K562 (cell line): ENCODE data around the gene MAL. TPM values are rescaled to one million over a fixed set of nuclear protein-coding genes. Genes with fewer than 3 reads are reported as not detected.

Source experiments
- BRCA1 ChIP-seq, 2 experiments: fragments of 450-650 bp in 1 of 2; sonication (generic) in 1 of 2; formaldehyde crosslinking in 1 of 2; IDR thresholded peaks; 2 replicates each; pipeline versions ENCODE4 v1.5.0 to v1.6.1; 2017 to 2020; ENCODE audit warnings: mild to moderate bottlenecking in 1 of 2, missing genetic modification reagents in 1 of 2
- FOXJ3 ChIP-seq: sonication (generic); formaldehyde crosslinking; IDR thresholded peaks from 2 replicates; pipeline ENCODE4 v1.4.0; 2020; ENCODE audit warnings: mild to moderate bottlenecking, missing genetic modification reagents
- KLF6 ChIP-seq: fragments of 250-450 bp; sonication (Bioruptor Pico); IDR thresholded peaks from 2 replicates; pipeline ENCODE4 v1.4.0; 2020; ENCODE audit warnings: mild to moderate bottlenecking, moderate library complexity, borderline replicate concordance
- POU5F1 ChIP-seq: fragments of 150-350 bp; IDR thresholded peaks from 2 replicates; pipeline ENCODE4 v1.6.1; 2014; ENCODE audit warnings: borderline replicate concordance, low read length, low read depth, mild to moderate bottlenecking; ENCODE audit not compliant: partially characterized antibody
- RUNX1 ChIP-seq: sonication (generic); IDR thresholded peaks from 2 replicates; pipeline ENCODE4 v1.6.1; 2016; ENCODE audit warnings: antibody characterized with exemption, low read depth
- TAL1 ChIP-seq: fragments of 450-650 bp; IDR thresholded peaks from 2 replicates; pipeline ENCODE4 v1.6.1; 2016; ENCODE audit warnings: mild to moderate bottlenecking
- TCF15 ChIP-seq: fragments of 250-450 bp; sonication (Bioruptor Pico); IDR thresholded peaks from 2 replicates; pipeline ENCODE4 v1.8.0; 2022; ENCODE audit warnings: moderate library complexity, mild to moderate bottlenecking, inconsistent platforms
- THAP12 ChIP-seq: fragments of 250-450 bp; sonication (Bioruptor Pico); IDR thresholded peaks from 2 replicates; pipeline ENCODE4 v1.9.0; 2021; ENCODE audit warnings: mild to moderate bottlenecking, inconsistent platforms
- TOE1 ChIP-seq, 2 experiments: fragments of 450-650 bp in 1 of 2; sonication (generic) in 1 of 2; formaldehyde crosslinking in 1 of 2; IDR thresholded peaks; 2 replicates each; pipeline versions ENCODE4 v1.7.1 to v1.8.0; 2016 to 2022; ENCODE audit warnings: borderline replicate concordance in 2 of 2, mild to moderate bottlenecking in 2 of 2, antibody characterized with exemption in 1 of 2, inconsistent platforms in 1 of 2, low read depth in 1 of 2, missing genetic modification reagents in 1 of 2, moderate library complexity in 1 of 2
- polyA plus RNA-seq, 8 experiments: library from polyadenylated mRNA; depleted of rRNA in 4 of 8; stranded (reverse) in 5 of 8; unstranded in 3 of 8; fragments of >200 nt; fragmentation: Nextera tagmentation in 2 of 8; fragmentation: Illumina TruSeq in 1 of 8; extraction: Ambion mirVana in 2 of 8; extraction: Trizol in 1 of 8; gene quantifications; 2 replicates each; pipeline versions ENCODE4 v1.2.1 to v1.2.3, GENCODE V29; 2011 to 2014; ENCODE audit warnings: inconsistent platforms in 1 of 8, missing spikeins in 1 of 8
- total RNA-seq, 7 experiments: library from RNA; depleted of rRNA in 6 of 7; stranded (reverse); fragments of >200 nt in 6 of 7; fragmentation: Illumina TruSeq in 2 of 7; extraction: Trizol in 2 of 7; gene quantifications; 2 replicates each; pipeline versions ENCODE4 v1.2.1 to v1.2.3, GENCODE V29; 2011 to 2021; ENCODE audit warnings: low replicate concordance in 1 of 7
- TF ChIP-seq, protein P1 (sequence below), 2 experiments: fragments of 450-650 bp; IDR thresholded peaks; 2 replicates each; pipeline ENCODE4 v1.6.1; 2018; ENCODE audit warnings: mild to moderate bottlenecking in 2 of 2, low read depth in 1 of 2; ENCODE audit not compliant: partially characterized antibody in 2 of 2

Gene MAL
- total and polyA plus RNA-seq, 9 of the 15 experiments (the other 6 are each of a cell fraction or from before 2014, with no cell fraction given), result not detected

GRCh38 chr2:95053543-95053942 is 28.0 kb downstream of the MAL start (continued):
- TF ChIP-seq TOE1 (IDR thresholded peaks at IDR 0.05; ENCODE audit: borderline replicate concordance) (no peak), TOE1 (CRISPR knock-in tag; IDR thresholded peaks at IDR 0.05; ENCODE audit: borderline replicate concordance, low read depth) (no peak), POU5F1 (no peak), RUNX1 (no peak), KLF6 (CRISPR knock-in tag) (no peak), TCF15 (CRISPR knock-in tag) (no peak), TAL1 (no peak), THAP12 (CRISPR knock-in tag) (no peak), BRCA1 (IDR thresholded peaks at IDR 0.05) (no peak), BRCA1 (CRISPR knock-in tag; IDR thresholded peaks at IDR 0.05) (no peak), FOXJ3 (no peak)
- TF ChIP-seq, protein P1, sequence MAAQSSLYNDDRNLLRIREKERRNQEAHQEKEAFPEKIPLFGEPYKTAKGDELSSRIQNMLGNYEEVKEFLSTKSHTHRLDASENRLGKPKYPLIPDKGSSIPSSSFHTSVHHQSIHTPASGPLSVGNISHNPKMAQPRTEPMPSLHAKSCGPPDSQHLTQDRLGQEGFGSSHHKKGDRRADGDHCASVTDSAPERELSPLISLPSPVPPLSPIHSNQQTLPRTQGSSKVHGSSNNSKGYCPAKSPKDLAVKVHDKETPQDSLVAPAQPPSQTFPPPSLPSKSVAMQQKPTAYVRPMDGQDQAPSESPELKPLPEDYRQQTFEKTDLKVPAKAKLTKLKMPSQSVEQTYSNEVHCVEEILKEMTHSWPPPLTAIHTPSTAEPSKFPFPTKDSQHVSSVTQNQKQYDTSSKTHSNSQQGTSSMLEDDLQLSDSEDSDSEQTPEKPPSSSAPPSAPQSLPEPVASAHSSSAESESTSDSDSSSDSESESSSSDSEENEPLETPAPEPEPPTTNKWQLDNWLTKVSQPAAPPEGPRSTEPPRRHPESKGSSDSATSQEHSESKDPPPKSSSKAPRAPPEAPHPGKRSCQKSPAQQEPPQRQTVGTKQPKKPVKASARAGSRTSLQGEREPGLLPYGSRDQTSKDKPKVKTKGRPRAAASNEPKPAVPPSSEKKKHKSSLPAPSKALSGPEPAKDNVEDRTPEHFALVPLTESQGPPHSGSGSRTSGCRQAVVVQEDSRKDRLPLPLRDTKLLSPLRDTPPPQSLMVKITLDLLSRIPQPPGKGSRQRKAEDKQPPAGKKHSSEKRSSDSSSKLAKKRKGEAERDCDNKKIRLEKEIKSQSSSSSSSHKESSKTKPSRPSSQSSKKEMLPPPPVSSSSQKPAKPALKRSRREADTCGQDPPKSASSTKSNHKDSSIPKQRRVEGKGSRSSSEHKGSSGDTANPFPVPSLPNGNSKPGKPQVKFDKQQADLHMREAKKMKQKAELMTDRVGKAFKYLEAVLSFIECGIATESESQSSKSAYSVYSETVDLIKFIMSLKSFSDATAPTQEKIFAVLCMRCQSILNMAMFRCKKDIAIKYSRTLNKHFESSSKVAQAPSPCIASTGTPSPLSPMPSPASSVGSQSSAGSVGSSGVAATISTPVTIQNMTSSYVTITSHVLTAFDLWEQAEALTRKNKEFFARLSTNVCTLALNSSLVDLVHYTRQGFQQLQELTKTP (IDR thresholded peaks at IDR 0.05; ENCODE audit: low read depth in 1 of 2, partially characterized antibody in 2 of 2), result no peak
- TF ChIP-seq, all 486 proteins: peak for 4
